NK-92 treated with Interleukin-12 subunit alpha and Interleukin-12 subunit beta, amount 100 ng/mL, for 24 hours (cell line): ENCODE results near the gene ACMSD.
A peak's percentile ranks its signal among the peaks of the same experiment; 100 is the strongest.
"Not testable (repeated sequence)": the region's sequence is repeated elsewhere in the genome, so short reads cannot be mapped to it uniquely, and the experiment has no call there.

ENCODE experiments used
- DNase-seq: peaks from one replicate; lab custom pipeline; 2025; lab: John Stamatoyannopoulos, UW

ACMSD gene

DNA sequence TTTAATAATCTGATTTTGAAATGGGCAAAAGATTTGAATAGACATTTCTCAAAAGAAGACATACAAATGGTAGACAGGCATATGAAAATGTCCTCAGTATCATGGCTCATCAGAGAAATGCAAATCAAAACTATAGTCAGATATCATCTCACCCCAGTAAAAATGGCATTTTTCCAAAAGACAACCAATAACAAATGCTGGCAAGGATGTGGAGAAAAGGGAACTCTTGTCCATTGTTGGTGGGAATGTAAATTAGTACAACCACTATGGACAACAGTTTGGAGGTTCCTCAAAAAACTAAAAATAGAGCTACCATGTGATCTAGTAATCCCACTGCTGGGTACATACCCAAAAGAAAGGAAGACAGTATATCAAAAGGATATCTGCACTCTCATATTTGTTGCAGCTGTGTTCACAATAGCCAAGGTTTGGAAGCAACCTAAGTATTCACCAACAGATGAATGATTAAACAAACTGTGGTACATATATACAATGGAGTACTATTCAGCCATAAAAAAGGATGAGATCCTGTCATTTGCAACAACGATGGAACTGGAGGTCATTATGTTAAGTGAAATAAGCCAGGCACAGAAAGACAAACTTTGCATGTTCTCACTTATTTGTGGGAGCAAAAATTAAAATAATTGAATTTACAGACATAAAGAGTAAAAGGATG lies 69.2 kb downstream of the ACMSD start:
- DNase-seq = not testable (repeated sequence)

DNA sequence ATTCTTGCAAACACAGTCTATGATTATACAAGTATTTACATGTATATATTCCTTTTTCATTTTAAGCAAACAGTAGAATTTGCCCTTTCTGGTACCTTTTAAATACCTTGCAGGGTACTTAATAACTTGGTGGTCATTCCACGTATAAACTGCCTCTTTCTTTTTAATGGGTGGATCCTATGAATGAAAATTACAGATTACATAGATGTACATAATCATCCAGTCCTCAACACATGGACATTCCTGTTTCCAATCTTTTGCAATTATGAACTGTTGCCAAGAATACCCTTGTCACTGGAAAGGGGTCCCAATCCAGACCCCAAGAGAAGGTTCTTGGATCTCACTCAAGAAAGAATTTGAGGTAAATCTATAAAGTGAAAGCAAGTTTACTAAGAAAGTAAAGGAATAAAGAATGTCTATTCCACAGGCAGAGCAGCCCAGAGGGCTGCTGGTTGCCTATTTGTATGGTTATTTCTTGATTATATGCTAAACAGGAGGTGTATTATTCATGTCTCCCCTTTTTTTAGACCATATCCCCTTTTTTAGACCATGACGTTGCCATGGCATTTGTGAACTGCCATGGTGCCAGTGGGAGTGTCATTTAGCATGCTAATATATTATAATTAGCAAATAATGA lies 72.5 kb downstream of the ACMSD start:
- no peak for DNase-seq

DNA sequence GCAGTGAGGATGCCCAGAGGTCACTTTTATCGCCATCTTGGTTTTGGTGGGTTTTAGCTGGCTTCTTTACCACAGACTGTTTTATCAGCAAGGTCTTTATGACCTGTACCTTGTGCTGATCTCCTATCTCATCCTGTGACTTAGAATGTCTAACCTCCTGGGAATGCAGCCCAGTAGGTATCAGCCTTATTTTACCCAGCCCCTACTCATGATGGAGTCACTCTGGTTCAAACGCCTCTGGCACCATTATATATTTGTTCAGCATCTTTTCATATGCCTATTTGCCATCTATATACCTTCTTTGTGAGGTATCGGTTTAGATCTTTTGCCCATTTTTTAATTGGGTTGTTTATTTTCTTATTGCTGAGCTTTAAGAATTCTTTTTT lies 73.0 kb downstream of the ACMSD start:
- DNase-seq = no peak

DNA sequence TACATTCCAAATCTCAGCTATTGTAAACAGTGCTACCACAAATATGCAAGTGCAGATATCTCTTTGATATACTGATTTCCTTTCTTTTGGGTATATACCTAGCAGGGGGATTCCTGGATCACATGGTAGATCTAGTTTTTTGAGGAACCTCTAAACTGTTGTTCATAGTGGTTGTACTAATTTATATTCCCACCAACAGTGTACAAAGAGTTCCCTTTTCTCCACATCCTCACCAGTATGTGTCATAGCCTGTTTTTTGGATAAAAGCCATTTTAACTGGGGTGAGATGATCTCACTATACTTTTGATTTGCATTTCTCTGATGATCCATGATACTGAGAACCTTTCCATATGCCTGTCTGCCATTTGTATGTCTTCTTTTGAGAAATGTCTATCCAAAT lies 73.9 kb downstream of the ACMSD start:
- DNase-seq = no peak

DNA sequence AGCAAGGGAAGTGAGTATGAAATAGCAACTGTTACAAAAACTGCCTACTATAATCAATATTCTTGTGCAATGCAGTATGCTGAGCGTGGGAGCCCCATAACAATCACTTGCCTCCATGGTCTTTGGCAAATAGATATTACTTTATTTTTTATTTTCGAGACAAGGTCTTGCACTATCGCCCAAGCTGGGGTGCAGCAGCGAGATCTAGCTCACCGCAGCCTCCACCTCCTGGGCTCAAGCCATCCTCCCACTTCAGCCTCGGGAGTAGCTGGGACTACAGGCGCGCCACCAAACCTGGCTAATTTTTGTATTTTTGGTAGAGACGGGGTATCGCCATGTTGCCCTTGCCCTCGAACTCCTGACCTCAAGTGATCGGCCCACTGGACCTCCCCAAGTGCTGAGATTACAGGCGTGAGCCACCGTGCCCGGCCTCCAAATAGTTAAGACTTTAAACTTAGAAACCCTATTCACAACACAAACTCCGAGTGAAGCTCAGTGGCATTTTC lies 79.0 kb downstream of the ACMSD start:
- DNase-seq = no peak

DNA sequence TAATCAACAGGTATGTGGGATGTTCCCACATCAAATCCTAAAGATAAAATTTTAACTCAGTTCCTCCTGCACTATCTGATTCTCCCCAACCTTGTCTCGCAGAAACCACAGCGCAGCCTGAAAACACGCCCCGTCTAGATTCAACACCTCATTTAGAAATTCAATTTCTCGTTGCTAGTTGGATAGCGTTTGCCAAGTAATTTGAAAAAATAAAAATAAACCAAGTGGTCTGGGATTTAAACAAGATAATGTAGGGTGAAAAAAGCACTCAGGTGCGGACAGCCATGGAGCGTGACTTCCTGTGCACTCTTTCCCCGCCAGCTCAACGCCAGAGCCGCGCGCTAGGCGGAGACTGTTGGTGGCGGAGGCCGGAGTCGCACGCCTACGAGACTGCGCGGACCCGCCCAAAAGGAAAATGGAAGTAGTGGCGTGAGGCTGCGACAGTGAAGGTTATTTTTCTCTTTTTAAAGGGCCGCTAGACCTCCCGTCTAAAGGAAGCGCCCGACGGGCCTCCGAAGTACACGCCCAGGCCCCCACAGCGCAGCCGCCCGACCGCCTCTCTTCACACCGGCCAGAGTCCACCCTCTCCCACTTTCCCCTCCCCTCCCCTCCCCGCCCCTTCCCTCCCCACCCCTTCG lies 79.6 kb downstream of the ACMSD start:
- peak; percentile 97 for DNase-seq

DNA sequence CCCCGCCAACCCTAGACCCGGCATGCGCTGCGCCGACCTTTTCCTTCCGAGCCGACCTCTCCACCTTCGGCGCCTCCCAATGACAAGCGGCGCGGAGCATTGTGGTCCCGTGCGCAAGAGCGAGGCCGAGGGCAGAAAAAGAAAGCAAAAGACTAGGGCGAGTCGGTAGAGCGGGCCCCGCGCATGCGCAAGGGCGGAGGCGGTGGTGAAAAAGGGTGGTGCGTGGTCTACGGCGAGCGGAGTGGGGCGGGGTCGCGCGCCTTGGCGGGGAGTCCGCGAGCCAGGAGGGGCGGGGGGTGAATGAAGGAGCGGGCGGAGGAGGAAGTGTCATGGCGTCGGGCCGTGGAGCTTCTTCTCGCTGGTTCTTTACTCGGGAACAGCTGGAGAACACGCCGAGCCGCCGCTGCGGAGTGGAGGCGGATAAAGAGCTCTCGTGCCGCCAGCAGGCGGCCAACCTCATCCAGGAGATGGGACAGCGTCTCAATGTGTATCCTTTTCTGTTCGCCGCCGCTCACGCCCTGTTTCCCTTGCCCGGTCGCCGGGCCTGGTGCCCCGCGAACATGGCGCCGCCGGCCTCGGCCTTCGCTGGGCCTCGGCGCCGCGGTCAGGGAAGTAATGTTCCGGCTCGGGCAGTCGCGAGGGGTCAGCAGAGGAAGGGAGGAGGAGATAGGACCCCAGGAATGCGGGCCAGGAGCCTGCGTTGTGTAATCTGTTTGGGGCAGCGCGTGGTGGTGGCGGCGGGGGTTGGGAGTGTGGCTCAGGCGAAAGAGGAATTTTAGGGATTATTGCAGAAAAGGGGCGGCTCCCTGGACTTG lies 80.3 kb downstream of the ACMSD start, which contains the start of gene CCNT2:
Gene CCNT2 (plus strand): TSS at position 297 of the 815 bp plus-strand sequence. CDS start 33 bp downstream, at position 330.
- peak; percentile 99 for DNase-seq

DNA sequence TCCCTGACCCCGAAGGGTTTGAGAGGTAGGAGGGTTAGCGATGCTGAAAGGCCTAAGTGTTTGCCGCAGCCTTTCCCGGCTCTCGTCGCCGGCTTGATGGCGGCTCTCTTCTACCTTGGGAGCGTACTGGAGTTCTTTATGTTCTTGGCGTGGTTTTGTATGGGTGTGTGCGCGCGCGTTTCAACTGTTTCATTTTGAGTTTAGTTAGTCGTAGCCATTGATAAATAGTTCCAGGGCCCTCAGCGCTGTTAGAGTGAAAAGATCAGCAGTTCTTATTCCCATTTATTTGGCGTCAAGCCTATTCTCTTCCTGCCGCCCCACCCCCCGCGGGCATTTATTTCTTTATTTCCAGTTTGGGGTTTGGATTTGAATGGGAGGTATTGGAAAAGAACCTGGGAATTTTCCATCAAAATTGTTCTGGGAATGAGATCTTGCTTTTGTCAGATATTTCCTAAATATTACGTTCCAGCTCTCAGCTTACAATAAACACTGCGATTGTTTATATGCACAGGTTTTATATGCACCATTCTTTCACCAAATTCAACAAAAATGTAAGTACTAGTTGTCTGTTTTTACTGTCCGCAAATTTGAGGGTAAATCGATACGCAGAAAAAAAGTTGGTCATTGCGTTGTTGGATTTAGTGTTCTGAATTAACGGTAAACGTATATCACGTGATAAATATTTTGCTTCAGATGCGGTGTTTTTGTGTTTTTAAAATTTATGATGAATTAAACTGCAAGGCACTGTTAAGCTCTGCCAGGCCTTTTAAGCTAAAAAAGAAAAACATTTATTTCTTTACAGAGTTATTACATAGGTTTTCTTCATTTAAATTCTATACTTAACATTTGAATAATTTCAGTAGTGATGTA lies 81.2 kb downstream of the ACMSD start:
- DNase-seq = peak; percentile 47

DNA sequence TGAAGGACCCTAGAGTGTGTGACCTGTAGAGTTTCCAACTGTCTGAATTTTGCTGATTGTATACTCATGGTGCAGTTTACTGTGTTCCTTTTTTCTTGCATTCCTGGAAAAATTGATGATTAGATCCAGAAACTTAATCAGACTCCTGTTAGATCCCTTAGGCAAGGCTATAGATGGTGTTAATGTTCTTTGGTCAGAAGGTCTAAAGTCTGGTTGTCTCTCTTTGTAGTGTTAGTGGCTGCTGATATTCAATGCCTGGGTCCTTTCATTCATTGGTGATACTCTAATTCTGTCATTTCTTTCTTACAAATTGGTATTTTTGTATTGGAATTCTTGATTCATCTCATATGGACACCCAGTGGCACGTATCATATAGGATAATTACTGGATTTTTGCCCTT lies 86.5 kb downstream of the ACMSD start:
- DNase-seq = no peak

DNA sequence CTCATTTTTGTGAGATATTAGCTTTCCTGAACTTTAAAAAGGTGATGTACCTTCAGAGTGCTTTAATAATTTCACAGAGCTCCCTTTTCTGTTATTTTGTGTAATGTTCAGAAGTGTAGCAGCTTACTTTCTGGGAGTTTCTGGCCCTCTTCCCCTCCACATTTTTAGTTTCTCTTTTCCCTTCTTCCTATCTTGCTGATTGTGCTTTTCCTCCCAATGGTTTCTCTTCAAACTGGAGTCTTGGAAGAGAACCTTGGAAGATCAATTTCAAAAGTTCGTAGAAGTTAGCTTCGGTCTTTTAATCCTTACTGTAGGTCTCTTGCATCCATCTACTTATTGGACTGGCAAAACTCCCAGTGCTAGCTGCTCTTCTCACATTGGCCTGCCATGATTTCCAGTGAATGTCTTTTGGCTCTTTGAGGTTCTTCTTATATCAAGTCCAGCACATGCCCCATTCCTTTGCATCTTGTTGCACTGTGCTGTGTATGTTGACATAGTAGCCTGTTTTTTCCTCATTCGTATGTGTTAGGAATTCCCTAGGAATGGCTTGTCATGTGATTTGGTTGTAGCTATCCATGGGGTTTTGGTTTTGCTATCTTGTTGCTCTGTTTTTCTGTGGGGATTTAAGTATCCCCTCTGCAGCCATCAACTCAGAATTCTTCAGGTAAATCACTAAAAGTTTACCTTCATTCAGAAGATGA lies 88.0 kb downstream of the ACMSD start:
- no peak for DNase-seq

DNA sequence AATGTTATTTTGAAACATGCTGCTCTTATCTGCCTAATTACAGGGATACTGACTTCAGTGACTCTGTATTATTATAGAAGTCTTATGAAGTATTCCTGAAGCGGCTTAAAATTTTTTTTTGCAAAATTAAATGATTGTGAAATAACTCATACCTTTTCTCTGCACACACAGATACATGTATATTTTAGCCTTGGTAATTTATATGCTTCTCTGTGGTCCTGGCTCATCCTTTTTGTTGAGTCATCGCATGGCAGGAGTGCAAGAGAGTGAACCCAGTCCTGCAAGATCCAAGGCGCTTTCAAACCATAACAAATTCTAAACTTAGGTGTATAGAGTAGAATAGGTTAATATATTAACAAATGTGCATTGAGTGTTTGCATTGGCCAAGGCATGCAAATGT lies 88.8 kb downstream of the ACMSD start:
- DNase-seq = no peak

DNA sequence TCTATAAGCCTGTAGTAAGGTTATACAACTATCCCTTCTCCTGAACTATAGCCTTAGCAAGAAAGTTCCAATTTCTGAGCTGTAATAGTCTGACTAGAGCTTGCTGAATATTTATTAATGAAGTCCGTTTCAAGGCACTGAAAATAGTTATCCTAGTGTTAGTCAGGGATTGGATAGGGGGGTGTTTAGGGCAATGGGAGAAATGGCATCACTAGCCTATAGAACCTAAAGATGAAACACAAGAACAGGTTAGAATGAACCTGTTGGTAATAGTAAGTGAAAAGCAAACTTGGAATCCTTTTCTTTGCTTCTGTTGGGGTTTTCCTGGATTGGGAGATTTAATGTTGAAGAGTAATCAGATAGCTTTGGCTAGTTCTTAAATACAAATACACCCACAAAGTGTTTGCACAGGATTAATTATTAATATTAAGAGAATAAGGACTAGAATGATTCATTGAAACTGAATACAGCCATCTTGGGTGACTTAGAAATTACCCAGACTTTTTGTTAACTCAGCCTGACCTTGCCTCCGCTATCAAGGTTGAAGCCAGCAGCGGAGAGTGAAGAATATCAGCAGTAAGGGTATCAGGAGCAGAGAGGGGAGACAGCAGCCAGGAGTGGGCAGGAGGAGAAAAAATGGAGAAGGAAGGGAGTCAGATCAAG lies 94.6 kb downstream of the ACMSD start:
- no peak for DNase-seq

DNA sequence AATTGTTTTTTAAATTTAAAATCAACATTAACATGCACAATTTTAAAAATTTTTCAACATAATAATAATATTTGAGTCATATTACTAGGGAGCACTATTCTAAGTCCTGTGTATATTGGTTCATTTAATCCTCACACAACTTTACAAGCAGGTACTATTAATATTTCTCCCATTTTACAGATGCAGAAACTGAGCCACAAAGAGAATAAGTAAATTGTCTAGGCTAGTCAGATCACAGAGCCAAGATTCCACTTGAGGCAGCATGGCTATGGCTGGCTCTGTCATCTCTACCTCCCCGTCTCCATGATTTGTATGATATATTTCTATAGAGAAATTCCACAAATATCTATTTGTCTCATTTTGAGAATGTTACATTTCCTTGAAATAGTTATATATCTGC lies 95.3 kb downstream of the ACMSD start:
- DNase-seq = no peak

DNA sequence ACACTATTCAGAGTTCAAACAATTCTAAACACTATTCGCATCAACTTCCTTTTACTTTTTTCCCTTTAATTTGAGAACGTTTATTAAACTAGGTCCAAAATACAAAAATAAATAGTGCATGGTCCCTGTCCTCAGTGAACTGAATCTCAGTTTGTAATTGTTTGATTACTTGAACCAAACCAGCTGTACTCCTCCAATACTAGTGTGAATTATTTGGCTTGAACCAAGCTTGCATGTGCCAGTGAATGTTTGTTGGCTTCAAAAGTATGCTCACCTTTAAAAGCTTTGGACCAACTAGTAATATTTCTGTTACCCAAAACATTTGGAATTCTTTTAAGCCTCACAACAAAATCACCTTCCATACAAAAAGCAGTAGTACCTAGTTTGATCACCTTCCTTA lies 95.7 kb downstream of the ACMSD start:
- DNase-seq = no peak

DNA sequence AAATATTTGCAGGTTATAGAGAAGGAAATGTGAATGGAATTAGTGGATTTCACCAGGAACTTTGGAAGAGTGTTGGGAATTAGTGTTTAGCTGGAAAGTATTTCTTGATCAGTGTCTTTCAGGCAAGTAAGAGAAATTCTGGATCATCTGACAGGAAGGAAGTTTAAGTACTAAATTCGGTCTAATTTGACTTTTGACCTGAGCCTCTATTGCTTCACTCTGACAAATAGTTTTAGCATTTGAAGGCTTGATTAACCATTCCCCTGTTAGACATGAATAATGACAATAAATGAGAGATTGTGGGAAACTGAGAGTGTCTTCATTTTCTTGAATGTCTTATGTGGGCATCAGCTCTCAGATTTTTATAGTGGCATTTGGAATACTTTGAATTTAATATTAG lies 96.2 kb downstream of the ACMSD start:
- DNase-seq = no peak

DNA sequence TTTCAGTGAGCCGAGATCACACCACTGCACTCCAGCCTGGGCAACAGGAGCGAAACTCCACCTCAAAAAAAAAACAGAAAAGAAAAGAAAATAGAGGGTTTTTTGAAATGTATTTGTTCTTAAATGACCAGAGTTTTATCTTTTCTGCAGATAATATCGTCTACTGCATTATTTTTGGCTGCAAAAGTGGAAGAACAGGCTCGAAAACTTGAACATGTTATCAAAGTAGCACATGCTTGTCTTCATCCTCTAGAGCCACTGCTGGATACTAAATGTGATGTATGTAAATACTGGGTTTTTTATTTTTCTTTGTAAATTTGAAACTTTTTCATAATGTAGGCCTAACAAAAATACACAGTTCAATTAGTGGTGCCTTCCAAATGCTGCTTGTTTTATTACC lies 98.3 kb downstream of the ACMSD start:
- DNase-seq = no peak

DNA sequence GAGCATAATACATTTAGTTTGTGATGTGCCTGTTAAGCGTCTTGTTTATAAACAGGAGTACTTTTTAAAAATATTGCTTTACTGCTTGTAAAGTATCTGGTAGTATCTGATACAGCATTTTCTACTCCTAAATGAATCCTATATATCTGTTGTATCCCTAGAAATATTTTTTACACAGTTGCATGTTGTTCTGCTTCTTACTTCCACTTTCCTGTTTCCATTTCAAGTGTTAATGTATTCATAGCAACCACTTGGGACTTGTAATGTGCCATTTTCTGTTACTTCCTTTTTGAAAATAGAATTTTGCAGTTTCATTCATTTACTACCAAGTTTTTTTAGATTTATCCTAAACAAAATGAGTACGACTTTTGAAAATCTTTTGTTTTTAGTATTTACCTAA lies 105.1 kb downstream of the ACMSD start:
- no peak for DNase-seq

DNA sequence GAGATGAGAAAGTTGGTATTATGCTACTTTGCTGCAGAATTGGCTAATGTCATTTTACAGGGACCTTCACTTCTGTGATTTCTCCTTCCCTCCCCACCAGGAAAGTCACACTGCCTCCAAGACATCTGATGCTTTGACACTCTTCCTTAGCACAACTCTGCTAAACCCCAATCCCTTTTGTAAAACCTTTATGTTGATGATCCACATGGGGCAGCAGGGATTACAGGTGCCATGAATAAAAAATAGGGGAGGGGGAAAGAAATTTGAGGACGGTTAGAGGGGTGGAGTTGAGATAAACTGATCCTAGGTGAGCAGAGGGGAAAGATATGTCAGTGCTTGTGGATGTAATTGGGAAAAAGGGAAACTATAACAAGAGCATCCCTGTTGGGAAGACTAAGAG lies 106.6 kb downstream of the ACMSD start:
- DNase-seq = no peak

DNA sequence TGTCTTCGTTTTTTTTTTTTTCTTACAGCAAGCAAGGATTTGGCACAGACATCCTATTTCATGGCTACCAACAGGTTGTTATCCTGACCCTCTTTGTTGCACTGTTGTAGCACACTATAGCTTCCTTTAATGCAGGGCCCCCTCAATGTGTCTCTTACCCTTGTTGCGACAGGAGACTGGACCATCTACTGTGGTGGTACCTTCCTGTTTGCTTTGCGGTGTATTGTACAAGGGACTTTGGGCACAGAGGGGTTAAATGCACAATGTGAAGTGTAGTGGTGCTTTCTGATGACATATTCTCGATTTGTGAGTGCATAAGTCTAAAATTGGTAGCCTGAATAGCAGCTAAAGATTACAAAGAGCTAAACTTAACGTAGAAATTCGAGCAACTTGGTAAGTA lies 107.7 kb downstream of the ACMSD start:
- no peak for DNase-seq

DNA sequence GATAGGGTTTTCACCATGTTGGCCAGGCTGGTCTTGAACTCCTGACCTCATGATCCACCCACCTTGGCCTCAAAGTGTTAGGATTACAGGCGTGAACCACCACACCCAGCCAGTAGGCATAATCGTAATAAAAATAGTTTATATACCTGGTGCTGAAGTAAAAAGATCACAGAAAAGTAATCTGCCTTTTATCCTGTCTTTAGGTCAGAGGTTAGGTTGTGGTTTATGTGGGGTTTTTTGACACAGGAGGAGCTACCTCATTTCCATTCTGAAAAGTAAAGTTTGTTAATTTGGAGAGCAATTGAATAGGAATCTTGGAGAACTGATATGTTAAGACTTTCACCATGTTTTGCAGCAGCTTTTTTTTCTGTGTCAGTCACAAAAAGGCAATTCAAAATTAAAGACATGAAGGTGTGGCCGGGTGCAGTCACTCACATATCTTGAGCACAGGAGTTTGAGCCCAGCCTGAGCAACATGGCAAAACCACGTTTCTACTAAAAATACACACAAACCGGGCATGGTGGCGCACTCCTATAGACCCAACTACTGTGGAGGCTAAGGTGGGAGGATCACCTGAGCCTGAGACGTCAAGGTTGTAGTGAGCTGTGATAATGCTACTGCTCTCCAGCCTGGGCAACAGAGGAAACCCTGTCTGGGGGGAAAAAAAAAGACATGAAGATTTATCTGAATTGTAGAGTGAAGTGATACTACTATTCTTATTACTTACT lies 111.7 kb downstream of the ACMSD start:
- no peak for DNase-seq
